CD14-positive monocyte (primary cell): ENCODE measurements around the gene CNTNAP2. TPM values are rescaled to one million over a fixed set of nuclear protein-coding genes. Genes with fewer than 3 reads are reported as not detected.

Experiments
- DNase-seq, 3 donors: peaks; one replicate each; pipeline ENCODE4 v3.0.0-alpha.2; 2011 to 2022
- H2AFZ ChIP-seq: 2 replicates; pipeline ENCODE4 v1.6.0; 2012; ENCODE audit warnings: mild to moderate bottlenecking, low read depth, low read length, inconsistent platforms; ENCODE audit not compliant: insufficient read depth, poor library complexity, severe bottlenecking
- H3K27ac ChIP-seq, 2 donors: 1 replicate in 1 of 2; 2 replicates in 1 of 2; pipeline ENCODE4 v1.5.1; 2012 to 2013; ENCODE audit warnings: low read length in 2 of 2, control low read depth in 1 of 2, inconsistent platforms in 1 of 2, low read depth in 1 of 2, mild to moderate bottlenecking in 1 of 2
- H3K27me3 ChIP-seq, 2 donors: one replicate each; pipeline versions ENCODE4 v1.6.0 to v1.6.1; 2011 to 2013; ENCODE audit warnings: low read length in 2 of 2; ENCODE audit not compliant: control insufficient read depth in 2 of 2, insufficient read depth in 2 of 2
- H3K36me3 ChIP-seq, 2 donors: replicated peaks in 1 of 2; 1 replicate in 1 of 2; 2 replicates in 1 of 2; pipeline versions ENCODE4 v1.5.1 to v1.6.1; 2012 to 2013; ENCODE audit warnings: low read length in 2 of 2, control low read depth in 1 of 2, inconsistent platforms in 1 of 2, mild to moderate bottlenecking in 1 of 2; ENCODE audit not compliant: insufficient read depth in 2 of 2, control insufficient read depth in 1 of 2
- H3K4me1 ChIP-seq, 2 donors: 1 replicate in 1 of 2; 2 replicates in 1 of 2; pipeline versions ENCODE4 v1.5.1 to v1.6.1; 2012 to 2013; ENCODE audit warnings: low read length in 2 of 2, control low read depth in 1 of 2, inconsistent platforms in 1 of 2, mild to moderate bottlenecking in 1 of 2, moderate library complexity in 1 of 2; ENCODE audit not compliant: insufficient read depth in 2 of 2, control insufficient read depth in 1 of 2
- H3K4me2 ChIP-seq: replicated peaks from 2 replicates; pipeline ENCODE3; 2012; ENCODE audit warnings: low read length, moderate library complexity, mild to moderate bottlenecking; ENCODE audit not compliant: poor library complexity, severe bottlenecking; ENCODE audit errors: extremely low read depth
- H3K4me3 ChIP-seq, 3 experiments: fragments of 200-600 bp in 1 of 3; sonication (generic) in 1 of 3; replicated peaks in 1 of 3; 1 replicate in 2 of 3; 2 replicates in 1 of 3; pipeline ENCODE4 v1.5.1; 2011 to 2013; ENCODE audit warnings: low read length in 3 of 3, mild to moderate bottlenecking in 3 of 3, control low read depth in 2 of 3, low read depth in 2 of 3, inconsistent platforms in 1 of 3, moderate library complexity in 1 of 3
- H3K79me2 ChIP-seq: 2 replicates; pipeline ENCODE4 v1.6.0; 2012; ENCODE audit warnings: mild to moderate bottlenecking, control low read depth, inconsistent platforms, low read length, moderate library complexity; ENCODE audit not compliant: insufficient read depth
- H3K9ac ChIP-seq: 2 replicates; pipeline ENCODE4 v1.6.0; 2017; ENCODE audit warnings: low read length, mild to moderate bottlenecking; ENCODE audit not compliant: insufficient read depth, poor library complexity, severe bottlenecking
- H3K9me3 ChIP-seq, 2 donors: replicated peaks in 1 of 2; 1 replicate in 1 of 2; 2 replicates in 1 of 2; pipeline versions ENCODE4 v1.5.1 to v1.6.1; 2012 to 2013; ENCODE audit warnings: low read length in 2 of 2, control low read depth in 1 of 2; ENCODE audit not compliant: control insufficient read depth in 1 of 2, insufficient read depth in 1 of 2
- H4K20me1 ChIP-seq: 2 replicates; pipeline ENCODE4 v1.6.0; 2012; ENCODE audit warnings: mild to moderate bottlenecking, low read length, control low read depth, moderate library complexity; ENCODE audit not compliant: insufficient read depth
- H3K27ac Mint-ChIP-seq, 7 donors: one replicate each; pipeline ENCODE4 v1.8.0; 2020; ENCODE audit warnings: mild to moderate bottlenecking in 7 of 7, mixed read lengths in 7 of 7, moderate library complexity in 6 of 7, inconsistent platforms in 2 of 7
- H3K27me3 Mint-ChIP-seq, 3 donors: one replicate each; pipeline ENCODE4 v1.8.0; 2021 to 2022; ENCODE audit warnings: low read depth in 3 of 3, mild to moderate bottlenecking in 3 of 3, mixed read lengths in 3 of 3, moderate library complexity in 3 of 3, inconsistent platforms in 1 of 3
- H3K36me3 Mint-ChIP-seq, 2 donors: one replicate each; pipeline ENCODE4 v1.8.0; 2020; ENCODE audit warnings: mixed read lengths in 2 of 2, inconsistent platforms in 1 of 2, mild to moderate bottlenecking in 1 of 2
- H3K4me1 Mint-ChIP-seq: one replicate; pipeline ENCODE4 v1.8.0; 2020; ENCODE audit warnings: mild to moderate bottlenecking, mixed read lengths
- H3K4me3 Mint-ChIP-seq, 2 donors: one replicate each; pipeline ENCODE4 v1.8.0; 2020; ENCODE audit warnings: mild to moderate bottlenecking in 2 of 2, mixed read lengths in 2 of 2, moderate library complexity in 1 of 2
- H3K9me3 Mint-ChIP-seq, 7 donors: one replicate each; pipeline ENCODE4 v1.8.0; 2020 to 2022; ENCODE audit warnings: mixed read lengths in 7 of 7, mild to moderate bottlenecking in 6 of 7, moderate library complexity in 6 of 7, inconsistent platforms in 2 of 7
- CTCF ChIP-seq: fragments of 200-600 bp; IDR thresholded peaks from one replicate; pipeline ENCODE4 v1.8.0; 2022; ENCODE audit warnings: antibody characterized with exemption, mild to moderate bottlenecking
- WGBS: methylation state at CpG from one replicate; pipeline ENCODE4 v1.1.5; 2013; ENCODE audit warnings: missing lambda C conversion rate; ENCODE audit not compliant: insufficient coverage; 5-methylcytosine and 5-hydroxymethylcytosine counted together
- intact Hi-C, 2 donors: fragments of 100-400 bp; cut with micrococcal nuclease; formaldehyde crosslinking; loops; one replicate each; pipeline versions ENCODE4 v1.15.0 to v1.15.1; 2023
- polyA plus RNA-seq, 3 donors: library from polyadenylated mRNA; depleted of rRNA in 1 of 3; unstranded in 2 of 3; stranded (reverse) in 1 of 3; fragments of 300-500 nt in 2 of 3; fragments of >200 nt in 1 of 3; fragmentation: Illumina TruSeq in 2 of 3; gene quantifications; 1 replicate in 2 of 3; 2 replicates in 1 of 3; pipeline ENCODE4 v1.2.3, GENCODE V29; 2012 to 2021

Gene CNTNAP2
- polyA plus RNA-seq, 3 donors = 0.01 TPM; not detected in 2

- H3K27ac Mint-ChIP-seq = no peak overlapping the region
- no peaks in the 10 kb centered on the region for H3K36me3 ChIP-seq
- H3K27me3 ChIP-seq = no peaks in the 10 kb centered on the region
- H3K27me3 Mint-ChIP-seq = no peaks in the 10 kb centered on the region
- no peak overlapping the region for H3K4me2 ChIP-seq
- WGBS = 100% methylated on average over 2 of the region's 6 CpGs
- H3K4me3 Mint-ChIP-seq = no peak overlapping the region
- no peaks in the 10 kb centered on the region for H4K20me1 ChIP-seq
- H3K4me3 ChIP-seq = no peak overlapping the region
- DNase-seq = no peak
- H3K9me3 Mint-ChIP-seq = peaks cover 0 to 9% (median 5%) of the 10 kb centered on the region in 7 donors
- no peaks in the 10 kb centered on the region for H3K4me1 ChIP-seq
- H3K27ac ChIP-seq = no peak overlapping the region
- H3K79me2 ChIP-seq = no peaks in the 10 kb centered on the region
- no peaks in the 10 kb centered on the region for H3K36me3 Mint-ChIP-seq
- no peak for TF ChIP-seq CTCF
- intact Hi-C loops = no loop called here
- H3K4me1 Mint-ChIP-seq = no peaks in the 10 kb centered on the region
- no peak overlapping the region for H2AFZ ChIP-seq
- H3K9ac ChIP-seq = no peak overlapping the region
- peaks cover 0 to 7% of the 10 kb centered on the region in 2 donors for H3K9me3 ChIP-seq
Observed at GRCh38 chr7:148020679-148021078, 1904.1 kb downstream of the CNTNAP2 start.

- Histone ChIP-seq H3K27me3 (no peaks in the 10 kb centered on the region), H3K4me1 (no peaks in the 10 kb centered on the region), H2AFZ (no peak overlapping the region), H4K20me1 (no peaks in the 10 kb centered on the region), H3K79me2 (no peaks in the 10 kb centered on the region), H3K4me3 (no peak overlapping the region), H3K27ac (no peak overlapping the region), H3K9ac (no peak overlapping the region), H3K4me2 (no peak overlapping the region), H3K36me3 (no peaks in the 10 kb centered on the region), H3K9me3 (peaks cover 0 to 7% of the 10 kb centered on the region in 2 donors)
- intact Hi-C loops = no loop called here
- 94% methylated on average over 8 of the region's 17 CpGs for WGBS
- Mint-ChIP-seq H3K27me3 (no peaks in the 10 kb centered on the region), H3K4me3 (no peak overlapping the region), H3K4me1 (no peaks in the 10 kb centered on the region), H3K9me3 (peaks cover 0 to 9% (median 5%) of the 10 kb centered on the region in 7 donors), H3K27ac (peak overlapping the region in 1 of 7 donors; percentile 31), H3K36me3 (no peaks in the 10 kb centered on the region)
- TF ChIP-seq CTCF = no peak
- DNase-seq = no peak
Observed at GRCh38 chr7:148021507-148022045, 1905.0 kb downstream of the CNTNAP2 start.
